Cardiac fibroblast (primary cell): ENCODE measurements around the gene CC2D1A.

ENCODE experiments used
- DNase-seq, 2 donors: peaks; one replicate each; pipeline versions ENCODE4 v3.0.0 to v3.0.0-alpha.2; 2010; ENCODE audit warnings: low read depth in 2 of 2
- H3K4me3 ChIP-seq, 2 donors: replicated peaks in 1 of 2; 1 replicate in 1 of 2; 2 replicates in 1 of 2; pipeline ENCODE4 v1.5.1; 2011; ENCODE audit warnings: low read depth in 2 of 2, low read length in 2 of 2, mild to moderate bottlenecking in 2 of 2, moderate library complexity in 1 of 2
- TF ChIP-seq, protein P1 (sequence below): IDR thresholded peaks from one replicate; pipeline ENCODE4 v1.5.1; 2011; ENCODE audit warnings: low read depth, mild to moderate bottlenecking, low read length, inconsistent platforms

CC2D1A gene

DNA sequence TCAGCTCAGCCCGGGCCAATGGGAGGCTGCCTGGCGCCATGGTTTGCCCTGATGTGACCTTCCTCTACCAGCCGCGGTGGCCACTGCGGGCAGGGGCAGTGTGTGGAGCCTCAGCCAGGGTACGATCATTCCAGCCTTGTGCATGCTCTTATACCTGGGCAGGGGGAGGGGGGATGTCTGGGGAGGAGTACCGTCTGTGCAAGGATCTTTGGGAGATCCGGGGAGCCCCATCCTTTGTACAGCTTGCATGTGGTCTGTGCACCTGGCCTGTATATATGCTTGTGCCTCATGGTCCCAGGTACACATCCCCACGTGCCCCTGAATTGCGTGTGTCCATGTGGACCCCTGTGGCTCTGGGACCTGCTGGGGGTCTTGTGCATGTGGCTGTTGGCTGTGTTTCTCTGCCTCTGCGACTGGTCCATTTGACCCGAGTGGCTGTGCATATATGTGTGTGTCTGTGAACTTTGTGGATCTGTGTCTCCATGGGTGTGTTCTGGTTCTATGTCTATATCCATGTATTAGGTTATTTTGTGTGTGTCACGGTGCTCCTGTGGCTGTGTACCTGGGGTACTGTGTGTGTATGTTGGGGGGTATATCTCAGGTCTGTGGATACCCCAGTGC lies 41.8 kb upstream of the CC2D1A start:
- DNase-seq: no peak
- TF ChIP-seq, protein P1, sequence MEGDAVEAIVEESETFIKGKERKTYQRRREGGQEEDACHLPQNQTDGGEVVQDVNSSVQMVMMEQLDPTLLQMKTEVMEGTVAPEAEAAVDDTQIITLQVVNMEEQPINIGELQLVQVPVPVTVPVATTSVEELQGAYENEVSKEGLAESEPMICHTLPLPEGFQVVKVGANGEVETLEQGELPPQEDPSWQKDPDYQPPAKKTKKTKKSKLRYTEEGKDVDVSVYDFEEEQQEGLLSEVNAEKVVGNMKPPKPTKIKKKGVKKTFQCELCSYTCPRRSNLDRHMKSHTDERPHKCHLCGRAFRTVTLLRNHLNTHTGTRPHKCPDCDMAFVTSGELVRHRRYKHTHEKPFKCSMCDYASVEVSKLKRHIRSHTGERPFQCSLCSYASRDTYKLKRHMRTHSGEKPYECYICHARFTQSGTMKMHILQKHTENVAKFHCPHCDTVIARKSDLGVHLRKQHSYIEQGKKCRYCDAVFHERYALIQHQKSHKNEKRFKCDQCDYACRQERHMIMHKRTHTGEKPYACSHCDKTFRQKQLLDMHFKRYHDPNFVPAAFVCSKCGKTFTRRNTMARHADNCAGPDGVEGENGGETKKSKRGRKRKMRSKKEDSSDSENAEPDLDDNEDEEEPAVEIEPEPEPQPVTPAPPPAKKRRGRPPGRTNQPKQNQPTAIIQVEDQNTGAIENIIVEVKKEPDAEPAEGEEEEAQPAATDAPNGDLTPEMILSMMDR: no peak
- no peak overlapping the region for H3K4me3 ChIP-seq

DNA sequence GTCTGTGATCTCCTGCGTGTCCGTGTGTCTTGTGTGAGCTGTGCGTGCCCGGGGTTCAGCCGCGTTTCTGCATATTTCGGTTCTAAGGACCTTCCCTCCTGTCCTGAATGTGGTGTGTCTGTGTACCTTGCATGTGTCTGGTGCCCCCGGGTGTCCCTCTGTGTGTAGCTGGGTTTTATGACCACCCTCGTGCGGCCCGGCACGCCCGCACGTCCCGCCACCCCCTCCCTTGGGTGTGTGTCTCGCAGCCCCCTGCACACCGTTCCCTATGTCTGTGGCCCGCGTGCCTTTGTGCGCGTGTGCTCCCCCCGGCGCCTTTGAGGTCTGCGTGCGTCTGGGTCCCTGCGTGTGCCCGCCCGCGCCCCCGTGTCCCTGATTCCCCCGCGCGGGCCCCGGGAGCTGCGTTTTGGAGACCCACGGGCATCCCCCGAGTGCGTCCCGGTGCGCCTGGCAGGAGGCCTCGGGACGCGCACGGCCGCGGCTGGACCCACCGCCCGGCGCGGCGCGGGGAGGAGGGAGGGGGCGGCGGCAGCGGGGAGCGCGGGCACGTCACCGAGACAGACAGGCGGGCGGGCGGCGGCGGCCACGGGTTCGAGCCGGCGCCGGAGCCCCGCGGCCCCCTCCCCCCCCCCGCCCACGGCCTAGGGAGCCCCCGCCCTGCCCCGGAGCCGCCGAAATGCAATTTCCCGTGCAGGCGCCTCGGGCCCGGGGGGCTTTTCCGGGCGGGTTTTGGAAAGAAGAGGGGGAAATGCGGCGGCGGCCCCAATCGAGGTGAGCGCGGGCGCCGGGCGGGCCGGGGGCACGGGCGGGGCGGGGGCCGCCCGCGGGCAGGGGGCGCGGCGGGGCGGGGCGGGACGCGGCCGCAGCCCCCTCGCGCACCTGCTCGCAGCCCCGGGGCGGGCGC lies 41.1 kb upstream of the CC2D1A start:
- TF ChIP-seq, protein P1: no peak
- peak overlapping the region; percentile 52 to 54 for H3K4me3 ChIP-seq
- no peak for DNase-seq

DNA sequence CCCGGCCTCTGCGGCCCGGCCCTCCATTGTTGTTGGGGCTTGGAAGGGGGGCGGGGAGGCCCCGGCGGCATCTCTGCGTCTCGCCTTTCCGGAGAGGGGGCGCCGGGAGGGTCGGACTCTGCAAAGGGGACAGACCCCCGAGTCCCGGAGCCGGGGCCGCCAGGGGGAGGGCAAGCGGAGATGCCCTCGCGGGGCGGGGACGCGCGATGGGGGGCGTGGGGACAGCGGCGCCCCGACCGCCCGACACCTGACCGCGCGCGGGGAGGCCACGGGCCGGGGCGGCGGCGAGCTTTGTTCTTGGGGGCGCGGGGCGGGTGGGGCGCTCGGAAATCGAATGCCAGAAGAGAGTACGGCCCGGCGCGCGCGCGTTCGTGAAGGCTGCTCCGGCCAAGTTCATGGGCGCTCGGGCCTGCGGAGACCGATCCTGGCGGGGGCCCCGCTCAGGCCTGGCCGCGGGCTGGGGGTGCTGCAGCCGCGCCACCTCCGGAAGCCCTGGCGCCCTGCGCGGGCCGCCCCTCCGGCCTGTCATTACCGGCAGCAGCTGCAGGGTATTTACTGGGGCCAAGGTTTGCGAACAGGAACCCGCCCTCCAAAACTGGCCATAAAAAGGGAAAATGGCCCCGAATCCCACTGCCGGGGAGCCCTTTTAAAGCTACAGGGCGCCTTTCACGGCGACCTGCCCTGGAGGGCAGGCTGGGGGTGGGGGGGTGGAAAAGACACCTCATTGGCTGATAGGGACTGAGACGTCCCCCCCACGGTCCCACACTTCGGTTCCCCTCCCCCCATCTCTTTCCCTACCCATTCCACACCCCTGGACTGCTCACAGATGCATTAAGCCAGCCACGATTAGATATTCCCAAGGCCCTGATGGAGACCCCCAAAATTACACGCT lies 40.2 kb upstream of the CC2D1A start:
- DNase-seq: no peak
- peak overlapping the region; percentile 52 to 54 for H3K4me3 ChIP-seq
- TF ChIP-seq, protein P1: no peak

DNA sequence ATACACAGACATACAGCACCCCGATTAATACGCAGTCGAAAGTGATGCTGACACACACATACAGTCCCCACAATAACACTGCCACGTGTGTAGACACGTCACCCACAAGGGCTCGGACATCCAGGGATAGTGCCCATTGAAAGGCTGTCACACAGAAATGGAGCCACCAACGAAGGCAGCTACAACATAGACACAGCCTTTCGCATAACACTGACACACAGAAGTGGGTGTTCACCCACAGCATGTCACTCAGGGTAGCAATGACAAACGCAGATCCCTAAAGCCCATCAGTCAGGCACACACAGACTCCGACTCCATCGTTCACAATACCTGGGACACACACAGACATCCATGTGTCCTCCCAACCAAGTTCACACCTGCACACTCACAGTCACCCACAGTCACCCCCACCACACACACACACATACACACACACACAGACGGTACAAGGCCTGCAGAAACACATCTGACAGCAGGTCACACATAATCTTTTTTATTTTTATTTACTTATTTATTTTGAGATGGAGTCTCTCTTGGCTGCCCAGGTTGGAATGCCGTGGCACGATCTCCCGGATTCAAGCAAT lies 39.4 kb upstream of the CC2D1A start:
- TF ChIP-seq, protein P1: no peak
- no peak for DNase-seq
- H3K4me3 ChIP-seq: no peak overlapping the region

DNA sequence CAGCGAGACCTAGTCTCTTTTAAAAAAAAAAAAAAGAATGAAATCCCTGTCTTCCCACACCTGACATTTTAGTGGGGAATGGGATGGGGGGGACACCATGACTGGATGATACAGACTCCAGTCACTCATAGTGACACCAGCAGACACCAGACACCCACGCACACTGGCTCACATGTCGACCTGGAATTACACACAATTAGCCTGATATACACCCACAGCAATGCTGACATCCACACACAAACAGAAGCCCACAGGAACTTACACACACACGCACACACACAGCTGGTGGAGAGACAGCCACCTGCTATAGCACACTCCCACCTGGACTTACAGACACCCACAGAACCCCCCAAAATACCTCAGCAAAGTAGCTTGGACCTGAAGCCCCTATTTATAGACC lies 37.3 kb upstream of the CC2D1A start:
- no peak overlapping the region for H3K4me3 ChIP-seq
- TF ChIP-seq, protein P1: no peak
- DNase-seq: no peak

DNA sequence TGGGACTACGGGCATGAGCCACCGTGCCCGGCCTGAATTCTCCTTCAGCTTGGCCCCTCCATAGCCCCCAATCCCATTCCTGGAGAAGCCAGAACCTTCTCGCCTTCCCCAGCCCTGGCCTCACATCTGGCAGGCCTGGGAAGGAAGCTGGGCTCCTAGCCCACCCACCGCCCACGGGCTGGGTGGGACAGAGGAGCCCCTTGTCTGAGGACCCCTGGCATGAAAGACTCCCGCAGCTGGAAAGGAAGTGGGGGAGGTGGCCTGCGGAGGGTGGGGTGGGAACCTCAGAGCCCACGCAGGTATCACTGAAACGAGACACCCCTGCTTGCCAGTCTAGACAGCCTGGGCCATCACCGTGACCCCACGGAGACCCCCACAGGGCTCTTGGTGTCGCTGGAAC lies 36.7 kb upstream of the CC2D1A start:
- DNase-seq: no peak
- TF ChIP-seq, protein P1: no peak
- no peak overlapping the region for H3K4me3 ChIP-seq
